Right lobe of liver (tissue), 4 donors: ENCODE results near the gene MCFD2.
"Not testable (repeated sequence)": the region's sequence is repeated elsewhere in the genome, so short reads cannot be mapped to it uniquely, and the experiment has no call there.

ENCODE experiments used
- CTCF ChIP-seq, 4 donors: fragments of 200-600 bp in 3 of 4; fragments of 450-650 bp in 1 of 4; IDR thresholded peaks; one replicate each; pipeline versions ENCODE4 v1.5.1 to v1.8.0; 2016 to 2022; ENCODE audit warnings: antibody characterized with exemption in 4 of 4, mild to moderate bottlenecking in 2 of 4
- POLR2A ChIP-seq: fragments of 450-650 bp; IDR thresholded peaks from one replicate; pipeline ENCODE4 v1.6.1; 2017; ENCODE audit warnings: antibody characterized with exemption, mild to moderate bottlenecking
- donor health status: DM: no; HTN: no; CAD: no.
- donor health status: DM: no; HTN: no; CAD: no.
- donor health status: DM: no; HTN: yes; CAD: no.

- not testable (repeated sequence) for TF ChIP-seq CTCF (IDR thresholded peaks at IDR 0.05); POLR2A
Measured at GRCh38 chr2:46902980-46903379, 12.6 kb downstream of the MCFD2 start.
